ENCODE data around the gene ASTN2. TPM values are rescaled to one million over a fixed set of nuclear protein-coding genes. Genes with fewer than 3 reads are reported as not detected.

Gene ASTN2
- total RNA-seq, 1 donor from 2014 or later = 13.6 TPM

- Histone ChIP-seq H4K20me1 (ENCODE audit: insufficient read depth, low read length) (no peaks in the 10 kb centered on the region), H3K9me3 (ENCODE audit: insufficient read depth, low read depth, low read length) (no peaks in the 10 kb centered on the region), H3K4me3 (ENCODE audit: insufficient read depth, low read depth, low read length) (no peak overlapping the region), H3K79me2 (ENCODE audit: insufficient read depth, low read length) (no peaks in the 10 kb centered on the region), H3K27me3 (ENCODE audit: insufficient read depth, low read length) (no peaks in the 10 kb centered on the region), H3K9ac (ENCODE audit: low read length) (no peak overlapping the region), H3K27ac (ENCODE audit: low read depth, low read length) (no peak overlapping the region), H3K4me1 (ENCODE audit: insufficient read depth, low read length) (peaks cover 10% of the 10 kb centered on the region), H3K36me3 (ENCODE audit: insufficient read depth, low read length) (no peaks in the 10 kb centered on the region), H3K4me2 (ENCODE audit: low read length) (peak overlapping the region; percentile 7), H2AFZ (ENCODE audit: low read depth, low read length) (peak overlapping the region; percentile 20)
- peaks cover 5% of the 10 kb centered on the region for H3K4me1 Mint-ChIP-seq (ENCODE audit: low read depth, unreplicated experiment)
- no peak overlapping the region for H3K27ac Mint-ChIP-seq (ENCODE audit: unreplicated experiment)
- peaks cover 5% of the 10 kb centered on the region for H3K27me3 Mint-ChIP-seq (ENCODE audit: low read depth, unreplicated experiment)
- peaks cover 6% of the 10 kb centered on the region for H3K36me3 Mint-ChIP-seq (ENCODE audit: low read depth, unreplicated experiment)
- H3K9me3 Mint-ChIP-seq (ENCODE audit: unreplicated experiment) = peaks cover 5% of the 10 kb centered on the region
- no peak for FAIRE-seq
- TF ChIP-seq CTCF (IDR thresholded peaks at IDR 0.05; ENCODE audit: insufficient read depth, low read depth, low read length) (no peak), EZH2 (IDR thresholded peaks at IDR 0.05; ENCODE audit: insufficient read depth, low read length) (no peak)
- no peak overlapping the region for H3K4me3 Mint-ChIP-seq (ENCODE audit: unreplicated experiment)
- no peak for DNase-seq (ENCODE audit: low read depth)
Observed at GRCh38 chr9:116476935-116477381, 937.9 kb downstream of the ASTN2 start.

- H3K27me3 ChIP-seq (ENCODE audit: insufficient read depth, low read length) = no peaks in the 10 kb centered on the region
- H3K27me3 Mint-ChIP-seq (ENCODE audit: low read depth, unreplicated experiment) = peaks cover 5% of the 10 kb centered on the region
- peaks cover 11% of the 10 kb centered on the region for H3K4me1 Mint-ChIP-seq (ENCODE audit: low read depth, unreplicated experiment)
- H3K27ac ChIP-seq (ENCODE audit: low read depth, low read length) = no peak overlapping the region
- H3K4me3 ChIP-seq (ENCODE audit: insufficient read depth, low read depth, low read length) = no peak overlapping the region
- FAIRE-seq (no peak), DNase-seq (ENCODE audit: low read depth) (no peak)
- peaks cover 18% of the 10 kb centered on the region for H3K4me1 ChIP-seq (ENCODE audit: insufficient read depth, low read length)
- peak overlapping the region; percentile 27 for H3K27ac Mint-ChIP-seq (ENCODE audit: unreplicated experiment)
- H3K79me2 ChIP-seq (ENCODE audit: insufficient read depth, low read length) = no peaks in the 10 kb centered on the region
- no peaks in the 10 kb centered on the region for H3K36me3 ChIP-seq (ENCODE audit: insufficient read depth, low read length)
- no peak overlapping the region for H3K4me3 Mint-ChIP-seq (ENCODE audit: unreplicated experiment)
- TF ChIP-seq EZH2 (IDR thresholded peaks at IDR 0.05; ENCODE audit: insufficient read depth, low read length) = no peak
- TF ChIP-seq CTCF (IDR thresholded peaks at IDR 0.05; ENCODE audit: insufficient read depth, low read depth, low read length) = no peak
- peaks cover 6% of the 10 kb centered on the region for H3K36me3 Mint-ChIP-seq (ENCODE audit: low read depth, unreplicated experiment)
- H3K9me3 ChIP-seq (ENCODE audit: insufficient read depth, low read depth, low read length) = no peaks in the 10 kb centered on the region
- no peak overlapping the region for H3K4me2 ChIP-seq (ENCODE audit: low read length)
- H3K9ac ChIP-seq (ENCODE audit: low read length) = no peak overlapping the region
- no peak overlapping the region for H2AFZ ChIP-seq (ENCODE audit: low read depth, low read length)
- H4K20me1 ChIP-seq (ENCODE audit: insufficient read depth, low read length) = no peaks in the 10 kb centered on the region
- H3K9me3 Mint-ChIP-seq (ENCODE audit: unreplicated experiment) = peaks cover 5% of the 10 kb centered on the region
Observed at GRCh38 chr9:116476002-116476401, 938.9 kb downstream of the ASTN2 start.

GRCh38 chr9:116475201-116475600, 939.7 kb downstream of the ASTN2 start:
- H3K4me3 Mint-ChIP-seq (ENCODE audit: unreplicated experiment) = no peak overlapping the region
- H3K4me2 ChIP-seq (ENCODE audit: low read length) = no peak overlapping the region
- peaks cover 3% of the 10 kb centered on the region for H3K27me3 Mint-ChIP-seq (ENCODE audit: low read depth, unreplicated experiment)
- H4K20me1 ChIP-seq (ENCODE audit: insufficient read depth, low read length) = no peaks in the 10 kb centered on the region
- TF ChIP-seq EZH2 (IDR thresholded peaks at IDR 0.05; ENCODE audit: insufficient read depth, low read length) (no peak), CTCF (IDR thresholded peaks at IDR 0.05; ENCODE audit: insufficient read depth, low read depth, low read length) (no peak)
- H3K9me3 Mint-ChIP-seq (ENCODE audit: unreplicated experiment) = peaks cover 5% of the 10 kb centered on the region
- no peaks in the 10 kb centered on the region for H3K27me3 ChIP-seq (ENCODE audit: insufficient read depth, low read length)
- H3K4me1 Mint-ChIP-seq (ENCODE audit: low read depth, unreplicated experiment) = peaks cover 19% of the 10 kb centered on the region
- no peaks in the 10 kb centered on the region for H3K36me3 ChIP-seq (ENCODE audit: insufficient read depth, low read length)
- H3K27ac ChIP-seq (ENCODE audit: low read depth, low read length) = no peak overlapping the region
- H3K27ac Mint-ChIP-seq (ENCODE audit: unreplicated experiment) = no peak overlapping the region
- peaks cover 6% of the 10 kb centered on the region for H3K36me3 Mint-ChIP-seq (ENCODE audit: low read depth, unreplicated experiment)
- H3K4me3 ChIP-seq (ENCODE audit: insufficient read depth, low read depth, low read length) = no peak overlapping the region
- no peaks in the 10 kb centered on the region for H3K9me3 ChIP-seq (ENCODE audit: insufficient read depth, low read depth, low read length)
- H3K4me1 ChIP-seq (ENCODE audit: insufficient read depth, low read length) = peaks cover 19% of the 10 kb centered on the region
- H3K9ac ChIP-seq (ENCODE audit: low read length) = no peak overlapping the region
- H2AFZ ChIP-seq (ENCODE audit: low read depth, low read length) = no peak overlapping the region
- no peaks in the 10 kb centered on the region for H3K79me2 ChIP-seq (ENCODE audit: insufficient read depth, low read length)
- peak; percentile 62 for FAIRE-seq
- peak; percentile 56 for DNase-seq (ENCODE audit: low read depth)
